Eye (tissue), 1 donor: Measurements from ENCODE around the gene HPN.
"Not testable (repeated sequence)": the region's sequence is repeated elsewhere in the genome, so short reads cannot be mapped to it uniquely, and the experiment has no call there.

Source experiments
- DNase-seq: peaks from one replicate; pipeline ENCODE4 v3.0.0-alpha.2; 2015

The HPN gene

GRCh38 chr19:35088131-35088913 lies 46.8 kb downstream of the HPN start:
- DNase-seq: no peak

- DNase-seq: no peak
These were observed 48.0 kb downstream of the HPN start for GRCh38 chr19:35089554-35089953.

GRCh38 chr19:35090160-35090505 lies 48.6 kb downstream of the HPN start:
- no peak for DNase-seq

DNA sequence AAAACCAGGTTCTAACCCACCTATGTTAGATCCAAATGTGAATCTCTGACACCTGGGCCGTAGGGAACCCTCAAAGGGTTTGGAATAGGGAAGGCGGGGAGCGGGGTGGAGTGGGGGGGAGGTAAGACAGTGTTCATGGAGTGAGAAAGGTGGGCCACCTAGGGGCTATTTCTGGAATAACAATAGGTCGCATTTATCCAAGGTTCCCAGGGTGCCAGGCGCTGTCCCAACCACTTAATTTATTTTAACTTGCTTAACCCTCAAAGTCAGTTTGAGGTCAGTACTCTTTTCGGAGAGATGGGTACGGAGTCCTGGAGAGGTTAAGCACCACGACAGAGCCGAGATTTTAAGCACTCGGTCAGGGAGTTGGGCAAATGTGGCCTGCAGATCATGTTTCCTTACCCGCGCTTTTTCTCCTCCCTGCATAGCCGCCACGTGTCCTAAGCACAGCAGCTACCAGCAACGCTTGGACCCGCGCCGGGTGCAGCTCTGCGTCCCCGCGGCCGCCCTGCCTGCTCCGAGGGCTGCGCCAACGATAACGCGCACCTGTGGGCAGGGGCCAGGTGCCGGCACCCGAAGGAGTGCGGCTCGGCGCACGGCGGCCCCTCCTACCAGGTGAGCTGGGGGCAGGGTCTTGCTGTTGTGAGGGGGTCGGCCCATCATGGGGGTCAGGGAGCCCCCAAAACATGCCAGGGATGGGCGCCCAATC lies 49.1 kb downstream of the HPN start:
- DNase-seq: peak; percentile 93

DNA sequence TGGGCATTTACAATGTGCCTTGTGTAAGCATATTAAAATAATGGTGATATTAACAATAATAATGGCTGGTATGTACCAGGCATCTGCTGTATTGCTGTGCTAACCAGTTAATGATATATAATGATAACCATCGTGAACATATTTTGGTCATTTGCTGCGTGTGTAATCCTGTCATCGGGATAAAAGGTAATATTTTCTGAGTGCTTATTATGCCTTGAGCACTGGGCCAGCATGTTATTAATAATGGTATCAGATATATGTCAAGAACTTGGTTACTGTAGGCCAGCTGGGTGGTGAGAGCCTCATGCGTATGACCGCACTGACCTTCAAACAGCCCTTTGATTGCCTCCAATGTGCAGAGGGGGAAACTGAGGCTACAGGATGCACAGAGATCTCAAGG lies 51.9 kb downstream of the HPN start:
- no peak for DNase-seq

- no peak for DNase-seq
These were observed 52.6 kb downstream of the HPN start for GRCh38 chr19:35093941-35094647.

- no peak for DNase-seq
These were observed 53.1 kb downstream of the HPN start for GRCh38 chr19:35094656-35095055.

DNA sequence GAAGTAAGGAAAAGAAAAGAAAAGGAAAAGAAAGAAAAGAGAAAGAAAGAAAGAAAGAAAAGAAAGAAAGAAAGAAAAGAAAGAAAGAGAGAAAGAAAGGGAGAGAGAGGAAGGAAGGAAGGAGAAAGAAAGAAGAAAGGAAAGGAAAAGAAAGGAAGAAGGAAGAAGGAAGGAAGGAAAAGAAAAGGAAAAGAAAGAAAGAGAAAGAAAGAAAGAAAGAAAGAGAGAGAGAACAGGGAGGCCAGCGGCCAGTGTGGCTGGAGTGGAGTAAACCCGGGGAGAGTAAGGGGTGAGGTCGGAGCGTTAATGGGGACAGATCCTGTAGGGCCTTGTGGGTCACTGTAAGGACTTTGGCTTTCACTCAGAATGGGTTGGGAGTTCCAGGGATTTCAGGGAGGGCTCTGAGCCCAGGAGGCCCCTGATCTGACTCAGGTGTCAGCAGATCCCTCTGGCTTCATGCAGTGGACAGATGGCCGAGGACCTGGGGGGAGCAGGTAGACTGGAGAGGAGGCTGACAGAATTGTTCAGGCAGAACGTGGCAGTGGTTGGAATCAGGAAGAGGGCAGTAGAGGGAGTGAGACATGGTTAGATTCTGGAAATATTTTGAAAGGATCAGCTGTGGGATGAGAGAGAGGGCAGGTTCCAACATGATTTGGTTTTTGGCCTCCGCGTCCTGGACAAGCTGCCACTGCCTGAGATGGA lies 54.3 kb downstream of the HPN start:
- DNase-seq: no peak

- DNase-seq: no peak
These were observed 57.0 kb downstream of the HPN start for GRCh38 chr19:35098413-35099049.

DNA sequence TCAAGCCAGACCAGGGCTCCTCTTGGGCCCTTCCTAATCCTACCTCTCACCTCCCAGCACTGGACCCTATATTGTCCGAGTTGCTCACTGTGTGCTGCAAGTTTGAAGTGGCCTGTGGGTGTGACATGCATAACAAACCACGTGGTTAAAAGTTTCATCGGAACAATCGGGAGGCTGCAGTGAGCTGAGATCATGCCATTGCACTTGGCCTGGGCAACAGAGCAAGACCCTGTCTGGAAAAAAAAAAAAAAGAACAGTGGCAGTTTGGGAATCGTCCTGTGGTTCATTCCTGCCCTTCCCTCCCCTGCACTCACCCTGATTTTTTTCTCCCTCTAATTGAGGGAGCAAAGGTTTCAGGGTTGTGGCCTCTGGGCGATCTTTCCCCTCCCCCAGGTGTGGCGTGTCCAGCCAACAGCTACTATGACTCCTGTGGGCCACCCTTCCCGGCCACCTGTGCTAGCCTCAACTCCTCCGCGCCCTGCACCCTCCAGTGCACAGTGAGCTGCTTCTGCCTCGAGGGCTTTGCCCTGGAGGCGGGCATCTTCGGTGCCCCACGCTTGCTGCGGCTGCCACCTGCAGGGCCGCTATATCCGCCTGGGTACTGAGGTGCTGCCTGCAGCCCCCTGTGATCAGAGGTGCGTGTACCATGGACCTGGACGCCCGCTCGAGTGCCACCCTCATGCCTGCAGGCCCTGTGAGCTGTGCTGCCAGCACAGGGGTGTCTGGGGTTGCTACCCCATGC lies 57.8 kb downstream of the HPN start:
- no peak for DNase-seq

GRCh38 chr19:35099897-35100275 lies 58.4 kb downstream of the HPN start:
- no peak for DNase-seq

GRCh38 chr19:35100588-35101533 lies 59.3 kb downstream of the HPN start:
- no peak for DNase-seq

- not testable (repeated sequence) for DNase-seq
These were observed 60.4 kb downstream of the HPN start for GRCh38 chr19:35101949-35102348.

- DNase-seq: not testable (repeated sequence)
These were observed 62.1 kb downstream of the HPN start for GRCh38 chr19:35103614-35104013.

DNA sequence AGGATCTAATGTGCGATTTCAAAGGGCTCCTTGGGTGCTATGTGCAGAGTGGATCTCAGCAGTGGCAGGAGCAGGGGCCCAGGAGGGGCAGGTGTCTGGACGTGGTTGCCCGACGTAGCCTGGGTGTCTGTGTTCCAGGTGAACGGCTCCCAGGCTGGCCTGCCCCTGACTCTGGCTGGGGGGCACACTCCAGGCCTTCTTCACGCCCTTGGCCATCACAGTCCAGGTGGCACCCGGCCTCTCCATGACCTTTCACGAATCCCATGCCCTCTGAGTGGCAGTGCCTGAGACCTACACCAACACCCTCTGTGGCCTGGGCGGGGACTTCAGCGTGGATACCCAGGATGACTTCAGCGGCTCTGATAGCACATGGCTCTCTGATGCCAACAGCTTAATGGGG lies 62.8 kb downstream of the HPN start:
- DNase-seq: no peak

- DNase-seq: no peak
These were observed 63.5 kb downstream of the HPN start for GRCh38 chr19:35105047-35105410.

GRCh38 chr19:35105411-35106290 lies 64.1 kb downstream of the HPN start:
- DNase-seq: no peak

DNA sequence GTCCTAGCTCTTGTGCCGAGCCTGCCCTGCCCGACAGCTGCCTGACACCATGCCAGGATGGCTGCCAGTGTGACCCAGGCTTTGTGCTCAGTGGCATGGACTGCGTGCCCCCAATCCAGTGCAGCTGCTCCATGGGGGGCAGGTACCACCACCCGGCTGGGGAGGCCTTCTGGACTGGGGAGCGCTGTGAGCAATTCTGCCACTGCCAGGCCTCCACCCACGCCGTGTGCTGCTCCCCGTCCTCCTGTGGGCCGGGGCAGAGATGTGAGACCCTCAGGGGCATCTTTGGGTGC lies 64.7 kb downstream of the HPN start:
- no peak for DNase-seq

- DNase-seq: no peak
These were observed 65.5 kb downstream of the HPN start for GRCh38 chr19:35106898-35107541.

- no peak for DNase-seq
These were observed 66.0 kb downstream of the HPN start for GRCh38 chr19:35107545-35107944.
